HG03378 (cell line): ENCODE data around the gene ESCO1.

Experiments used
- ATAC-seq: cut with Tn5 transposase; IDR thresholded peaks from one replicate; pipeline ENCODE4 v1.9.1; 2021; ENCODE audit warnings: mild to moderate bottlenecking, moderate library complexity; ENCODE audit not compliant: unreplicated experiment

ESCO1 gene

GRCh38 chr18:21490748-21491147 is 109.8 kb downstream of the ESCO1 start:
- ATAC-seq = no peak

- ATAC-seq = no peak
Measured at GRCh38 chr18:21489919-21490495, 110.5 kb downstream of the ESCO1 start.

DNA sequence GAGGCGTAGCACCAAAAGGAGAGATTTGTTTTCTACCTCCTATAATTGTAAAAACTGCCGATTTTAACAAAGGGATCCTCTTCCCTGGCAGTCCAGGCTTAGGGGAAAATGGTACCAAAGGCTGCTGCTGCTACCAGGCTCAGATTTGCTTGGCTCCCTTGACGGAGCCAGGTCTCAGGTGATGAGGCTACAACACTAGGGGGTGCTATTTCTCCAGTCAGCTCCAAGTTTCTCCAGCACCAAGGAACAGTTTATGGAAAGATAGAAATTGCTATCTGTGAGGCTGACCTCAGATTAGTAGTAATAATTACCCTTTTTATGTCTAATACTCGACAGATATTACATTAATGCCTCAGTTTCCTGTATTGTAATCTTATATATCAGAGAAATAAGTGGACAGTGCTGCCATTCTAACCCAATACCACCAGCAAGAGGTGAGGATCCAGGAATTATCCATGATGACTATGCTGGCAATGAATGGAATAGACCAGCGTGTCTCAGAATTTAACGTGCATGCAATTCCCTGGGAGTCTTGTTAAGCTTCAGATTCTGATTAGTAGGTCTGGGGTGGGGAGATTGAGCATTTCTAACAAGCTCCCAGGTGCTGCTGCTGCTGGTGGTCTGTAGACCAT is 111.3 kb downstream of the ESCO1 start:
- no peak for ATAC-seq

DNA sequence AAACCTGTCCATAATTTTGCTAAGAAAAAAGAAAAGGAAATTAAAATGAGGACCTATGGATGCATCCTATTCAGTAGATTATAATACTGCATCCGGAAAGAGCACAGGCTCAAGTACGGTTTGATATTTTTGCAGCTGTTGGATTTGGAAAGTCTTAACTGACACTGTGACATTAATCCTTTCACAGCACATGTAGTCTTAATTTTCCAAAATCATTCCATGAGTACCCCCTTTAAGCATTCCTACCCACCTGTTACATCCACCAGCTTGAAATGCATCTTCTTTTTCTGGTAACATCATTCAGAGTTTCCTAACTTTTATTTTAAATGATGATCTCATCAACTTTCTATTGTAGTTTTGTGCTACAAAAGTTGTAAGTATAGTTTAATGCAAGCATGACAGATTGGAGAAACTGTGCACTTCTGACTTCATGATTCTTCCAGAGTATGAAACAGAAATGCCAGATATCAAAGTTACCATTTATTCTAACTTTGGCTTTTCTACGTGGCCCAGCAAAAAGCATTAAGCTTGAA is 113.5 kb downstream of the ESCO1 start:
- ATAC-seq = no peak

GRCh38 chr18:21484851-21485636 is 115.5 kb downstream of the ESCO1 start:
- no peak for ATAC-seq

GRCh38 chr18:21483051-21483450 is 117.5 kb downstream of the ESCO1 start:
- ATAC-seq = no peak

DNA sequence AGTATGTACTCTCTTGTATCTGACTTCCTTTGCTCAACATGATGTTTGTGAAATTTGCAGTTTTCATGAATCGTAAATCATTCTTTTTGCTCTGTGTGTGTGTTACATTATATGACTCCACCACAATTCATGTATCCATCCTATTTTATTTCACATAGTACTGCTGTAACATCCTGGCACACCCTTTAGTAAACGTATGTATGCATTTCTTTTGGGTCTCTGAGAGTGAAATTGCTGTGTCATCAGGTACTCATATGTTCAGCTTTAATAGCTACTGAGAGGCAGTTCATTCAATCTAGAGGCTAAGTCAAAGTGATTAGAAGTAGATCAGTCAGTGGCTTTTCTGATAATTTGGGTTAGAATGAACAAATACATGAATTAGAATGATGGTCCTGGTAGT is 118.8 kb downstream of the ESCO1 start:
- ATAC-seq = no peak

DNA sequence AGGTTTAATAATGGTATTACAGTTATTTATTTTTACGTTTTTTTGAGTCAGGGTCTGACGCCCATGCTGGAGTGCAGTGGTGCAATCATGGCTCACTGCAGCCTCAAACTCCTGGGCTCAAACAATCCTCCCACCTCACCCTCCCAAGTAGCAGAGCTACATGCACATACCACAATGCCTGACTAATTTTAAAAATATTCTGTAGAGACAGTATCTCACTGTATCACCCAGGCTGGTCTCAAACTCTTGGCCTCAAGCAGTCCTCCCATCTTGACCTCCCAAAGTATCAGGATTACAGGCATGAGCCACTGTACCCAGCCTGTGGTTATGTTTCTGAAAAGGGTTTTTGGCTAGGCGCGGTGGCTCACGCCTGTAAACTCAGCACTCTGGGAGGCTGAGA is 120.8 kb downstream of the ESCO1 start:
- no peak for ATAC-seq
